K562 (cell line): ENCODE measurements around the gene ENC1. TPM values are rescaled to one million over a fixed set of nuclear protein-coding genes. Genes with fewer than 3 reads are reported as not detected.

ENCODE experiments used
- ATF7 ChIP-seq: fragments of 450-650 bp; IDR thresholded peaks from 2 replicates; pipeline ENCODE4 v1.7.1; 2014; ENCODE audit warnings: mild to moderate bottlenecking, moderate library complexity
- BACH1 ChIP-seq: fragments of 200-800 bp; sonication (Bioruptor generic); IDR thresholded peaks from 2 replicates; pipeline ENCODE4 v1.6.1; 2016; ENCODE audit warnings: missing genetic modification characterization, missing compliant biosample characterization
- CREBBP ChIP-seq: IDR thresholded peaks from one replicate; pipeline ENCODE4 v1.6.1; 2012; ENCODE audit warnings: low read depth, mild to moderate bottlenecking, control low read depth, inconsistent platforms, low read length
- CSDE1 ChIP-seq, 2 experiments: fragments of 450-650 bp; IDR thresholded peaks; 2 replicates each; pipeline ENCODE4 v1.6.1; 2016; ENCODE audit warnings: mild to moderate bottlenecking in 1 of 2
- E2F4 ChIP-seq: sonication (generic); formaldehyde crosslinking; IDR thresholded peaks from 2 replicates; pipeline ENCODE4 v1.8.0; 2022; ENCODE audit warnings: mild to moderate bottlenecking, low read depth, missing genetic modification reagents
- GTF3C2 ChIP-seq: IDR thresholded peaks from 3 replicates; pipeline ENCODE4 v1.6.1; 2011; ENCODE audit warnings: borderline replicate concordance, mild to moderate bottlenecking, moderate library complexity; ENCODE audit not compliant: insufficient read length; ENCODE audit errors: extremely low read depth
- HDGF ChIP-seq: fragments of 450-650 bp; IDR thresholded peaks from 2 replicates; pipeline ENCODE4 v1.6.1; 2016
- HNRNPL ChIP-seq: fragments of 200-400 bp; formaldehyde crosslinking; IDR thresholded peaks from 2 replicates; pipeline ENCODE4 v1.6.1; 2017; ENCODE audit warnings: low read depth, mild to moderate bottlenecking, low read length
- KDM5B ChIP-seq: fragments of 200-600 bp; sonication (generic); IDR thresholded peaks from 2 replicates; pipeline ENCODE4 v1.6.1; 2012; ENCODE audit warnings: low read depth, mild to moderate bottlenecking, moderate library complexity, low read length, control low read depth, inconsistent platforms; ENCODE audit not compliant: insufficient replicate concordance
- NFRKB ChIP-seq: fragments of 450-650 bp; IDR thresholded peaks from 2 replicates; pipeline ENCODE4 v1.6.1; 2016; ENCODE audit warnings: low read depth
- RBM22 ChIP-seq: fragments of 200-400 bp; formaldehyde crosslinking; IDR thresholded peaks from 2 replicates; pipeline ENCODE4 v1.6.1; 2018; ENCODE audit warnings: low read length, low read depth; ENCODE audit not compliant: poor library complexity, severe bottlenecking
- SIN3A ChIP-seq, 2 experiments: fragments of 150-350 bp in 1 of 2; IDR thresholded peaks; 2 replicates each; pipeline ENCODE4 v1.6.1; 2011 to 2016; ENCODE audit warnings: borderline replicate concordance in 2 of 2, low read depth in 2 of 2, low read length in 2 of 2, mild to moderate bottlenecking in 2 of 2, moderate library complexity in 2 of 2; ENCODE audit not compliant: control insufficient read depth in 1 of 2
- SOX6 ChIP-seq: fragments of 450-650 bp; IDR thresholded peaks from 2 replicates; pipeline ENCODE4 v1.6.1; 2014; ENCODE audit warnings: mild to moderate bottlenecking
- THAP12 ChIP-seq: fragments of 250-450 bp; sonication (Bioruptor Pico); IDR thresholded peaks from 2 replicates; pipeline ENCODE4 v1.9.0; 2021; ENCODE audit warnings: mild to moderate bottlenecking, inconsistent platforms
- ZNF311 ChIP-seq: fragments of 250-450 bp; sonication (Bioruptor Pico); IDR thresholded peaks from 2 replicates; pipeline ENCODE4 v1.4.0; 2020; ENCODE audit warnings: mild to moderate bottlenecking, moderate library complexity
- polyA plus RNA-seq, 8 experiments: library from polyadenylated mRNA; depleted of rRNA in 4 of 8; stranded (reverse) in 5 of 8; unstranded in 3 of 8; fragments of >200 nt; fragmentation: Nextera tagmentation in 2 of 8; fragmentation: Illumina TruSeq in 1 of 8; extraction: Ambion mirVana in 2 of 8; extraction: Trizol in 1 of 8; gene quantifications; 2 replicates each; pipeline versions ENCODE4 v1.2.1 to v1.2.3, GENCODE V29; 2011 to 2014; ENCODE audit warnings: inconsistent platforms in 1 of 8, missing spikeins in 1 of 8
- total RNA-seq, 7 experiments: library from RNA; depleted of rRNA in 6 of 7; stranded (reverse); fragments of >200 nt in 6 of 7; fragmentation: Illumina TruSeq in 2 of 7; extraction: Trizol in 2 of 7; gene quantifications; 2 replicates each; pipeline versions ENCODE4 v1.2.1 to v1.2.3, GENCODE V29; 2011 to 2021; ENCODE audit warnings: low replicate concordance in 1 of 7

The ENC1 gene
- total and polyA plus RNA-seq, 9 of the 15 experiments (the other 6 are each of a cell fraction or from before 2014, with no cell fraction given): 0.17 to 3.2 (median 0.97) TPM

- no peak for TF ChIP-seq CREBBP
- 0 out of 4 replicates have a peak, but pooled peaks of 1 of the 2 experiments have one; percentile 23 for TF ChIP-seq SIN3A (IDR thresholded peaks at IDR 0.05; ENCODE audit: borderline replicate concordance in 2 of 2, control insufficient read depth in 1 of 2, low read depth in 2 of 2, low read length in 2 of 2)
- TF ChIP-seq HNRNPL: peak; percentile 55; the same call in 1 of the 2 replicates
- no peak for TF ChIP-seq GTF3C2
- TF ChIP-seq THAP12 (CRISPR knock-in tag): peak; percentile 75
- peak; percentile 64; the same call in 1 of the 2 replicates for TF ChIP-seq ATF7
- 0 out of 2 replicates have a peak, but pooled peaks have one; percentile 50 for TF ChIP-seq SOX6
- TF ChIP-seq E2F4 (CRISPR knock-in tag): peak; percentile 13; the same call in 1 of the 2 replicates
- peak in 1 of 2 experiments; percentile 38; a peak in 1 of 4 replicates for TF ChIP-seq CSDE1 (IDR thresholded peaks at IDR 0.05)
- no peak for TF ChIP-seq RBM22
- TF ChIP-seq KDM5B: peak; percentile 80
- peak; percentile 50; the same call in 1 of the 2 replicates for TF ChIP-seq NFRKB
- no peak for TF ChIP-seq ZNF311 (CRISPR knock-in tag)
- TF ChIP-seq HDGF: no peak
- TF ChIP-seq BACH1 (tag): no peak
Observed at GRCh38 chr5:74684900-74685851, 44.6 kb upstream of the ENC1 start, which contains the start of gene HEXB (continued).
